Putamen (tissue), 1 donor: ENCODE data around the gene YJEFN3.

Experiments used
- DNase-seq: peaks from one replicate; pipeline ENCODE4 v3.0.0-alpha.2; 2016; ENCODE audit warnings: low spot score

The YJEFN3 gene

GRCh38 chr19:19554074-19555023 is 25.6 kb downstream of the YJEFN3 start:
- no peak for DNase-seq

- no peak for DNase-seq
These were observed 29.3 kb downstream of the YJEFN3 start for GRCh38 chr19:19558055-19558454.

GRCh38 chr19:19558636-19559035 is 29.9 kb downstream of the YJEFN3 start:
- DNase-seq = no peak

GRCh38 chr19:19559931-19560330 is 31.2 kb downstream of the YJEFN3 start:
- DNase-seq = no peak

GRCh38 chr19:19561946-19562664 is 33.4 kb downstream of the YJEFN3 start:
- no peak for DNase-seq

GRCh38 chr19:19562665-19563347 is 34.1 kb downstream of the YJEFN3 start:
- no peak for DNase-seq

GRCh38 chr19:19563348-19563848 is 34.7 kb downstream of the YJEFN3 start:
- no peak for DNase-seq

- no peak for DNase-seq
These were observed 37.6 kb downstream of the YJEFN3 start for GRCh38 chr19:19566306-19566705.

- DNase-seq = no peak
These were observed 38.7 kb downstream of the YJEFN3 start for GRCh38 chr19:19567391-19567790.

GRCh38 chr19:19568802-19569756 is 40.4 kb downstream of the YJEFN3 start:
- DNase-seq = no peak

GRCh38 chr19:19570571-19570970 is 41.9 kb downstream of the YJEFN3 start:
- DNase-seq = no peak

GRCh38 chr19:19571071-19571786 is 42.5 kb downstream of the YJEFN3 start:
- DNase-seq = no peak

GRCh38 chr19:19575411-19575810 is 46.7 kb downstream of the YJEFN3 start:
- no peak for DNase-seq

GRCh38 chr19:19578252-19578651 is 49.5 kb downstream of the YJEFN3 start:
- no peak for DNase-seq

GRCh38 chr19:19579533-19580361 is 51.0 kb downstream of the YJEFN3 start:
- no peak for DNase-seq

- no peak for DNase-seq
These were observed 51.7 kb downstream of the YJEFN3 start for GRCh38 chr19:19580418-19580817.

GRCh38 chr19:19581391-19581790 is 52.7 kb downstream of the YJEFN3 start:
- no peak for DNase-seq

GRCh38 chr19:19582471-19582870 is 53.8 kb downstream of the YJEFN3 start:
- DNase-seq = no peak

GRCh38 chr19:19584356-19584755 is 55.6 kb downstream of the YJEFN3 start:
- no peak for DNase-seq
